Psoas muscle (tissue), 8 donors: ENCODE results near the gene MORF4L1. TPM values are rescaled to one million over a fixed set of nuclear protein-coding genes. Genes with fewer than 3 reads are reported as not detected.

Source experiments
- ATAC-seq, 4 donors: fragments of 200-7000 bp; cut with Tn5 transposase; one replicate each; pipeline ENCODE4 v1.9.1; 2020; ENCODE audit warnings: moderate library complexity in 3 of 4, mild to moderate bottlenecking in 2 of 4
- DNase-seq, 2 donors: peaks; one replicate each; pipeline ENCODE4 v3.0.0-alpha.2; 2020
- H3K27ac ChIP-seq: fragments of 200-600 bp; one replicate; pipeline ENCODE4 v1.8.0; 2022
- H3K27me3 ChIP-seq, 3 donors: fragments of 200-600 bp in 1 of 3; one replicate each; pipeline versions ENCODE4 v1.6.1 to v1.8.0; 2013 to 2022; ENCODE audit warnings: low read length in 2 of 3, mild to moderate bottlenecking in 2 of 3, moderate library complexity in 1 of 3; ENCODE audit not compliant: insufficient read depth in 3 of 3
- H3K36me3 ChIP-seq, 2 donors: fragments of 200-600 bp in 1 of 2; one replicate each; pipeline versions ENCODE4 v1.6.1 to v1.8.0; 2013 to 2022; ENCODE audit warnings: low read depth in 1 of 2, mild to moderate bottlenecking in 1 of 2, moderate library complexity in 1 of 2; ENCODE audit not compliant: insufficient read depth in 1 of 2
- H3K4me1 ChIP-seq: fragments of 200-600 bp; one replicate; pipeline ENCODE4 v1.8.0; 2022
- H3K4me3 ChIP-seq: fragments of 200-600 bp; one replicate; pipeline ENCODE4 v1.8.0; 2022; ENCODE audit warnings: mild to moderate bottlenecking
- H3K9me3 ChIP-seq: fragments of 200-600 bp; one replicate; pipeline ENCODE4 v1.8.0; 2022
- WGBS, 3 donors: extraction: QIAGEN DNeasy Blood & Tissue Kit; methylation state at CpG; one replicate each; pipeline versions ENCODE4 v1.1.6 to v1.1.7; 2013; 5-methylcytosine and 5-hydroxymethylcytosine counted together
- intact Hi-C, 2 donors: fragments of 100-400 bp; cut with DNase I; formaldehyde crosslinking; loops; one replicate each; pipeline versions ENCODE4 v1.11.0 to v1.14.2; 2022
- polyA plus RNA-seq, 3 donors: library from polyadenylated mRNA; stranded (reverse); fragments of 200-250 nt; gene quantifications; one replicate each; pipeline ENCODE4 v1.2.3, GENCODE V29; 2013
- total RNA-seq, 4 donors: library from RNA; stranded (reverse); fragmentation: NEBNext Ultra II Directional in 2 of 4; extraction: Animal tissue kit (Norgen Biotek cat#: 25700) in 2 of 4; gene quantifications; one replicate each; pipeline versions ENCODE4 v1.2.1 to v1.2.4, GENCODE V29; 2021 to 2023
- TF ChIP-seq, protein P1 (sequence below): fragments of 200-600 bp; IDR thresholded peaks from one replicate; pipeline ENCODE4 v1.8.0; 2022; ENCODE audit warnings: antibody characterized with exemption
- donor health status: healthy with polysubstance abuse.
- donor health status: DM: no; HTN: no; CAD: no; lungs with moderate emphysema.
- donor health status: Bipolar disorder and iron deficiency.
- donor health status: healthy.
- donor health status: DM: yes; HTN: yes; CAD: no.
- donor health status: DM: no; HTN: no; CAD: no.
- donor health status: DM: no; HTN: no; CAD: no.
- donor health status: DM: yes; HTN: yes; CAD: no.

The MORF4L1 gene
- total and polyA plus RNA-seq, 7 donors, result 262 to 679 (median 327) TPM

DNA sequence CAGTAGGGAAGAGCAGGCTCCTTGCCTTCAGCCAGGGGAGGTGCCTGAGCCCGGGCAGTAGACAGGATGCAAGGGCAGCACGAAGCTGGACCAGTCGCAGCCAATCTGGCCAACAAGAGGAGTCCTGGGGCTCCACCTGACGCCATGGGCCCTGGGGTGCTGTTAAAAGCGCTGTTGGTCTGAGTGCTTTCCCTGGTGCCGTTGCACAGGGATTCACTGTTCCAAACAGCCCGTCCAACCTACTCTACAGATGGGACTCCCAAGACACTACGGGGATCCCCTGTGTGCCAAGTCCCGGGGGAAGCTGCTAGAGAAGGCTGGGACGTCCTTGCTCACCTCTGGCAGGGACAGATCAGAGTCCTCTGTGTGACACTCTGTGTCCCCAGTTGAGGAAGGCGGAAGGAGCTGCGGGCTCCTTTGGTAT, 71.5 kb downstream of the MORF4L1 start:
- WGBS, 3 donors, result 32 to 36% (median 36%) methylated on average over 12 of the region's 12 CpGs
- DNase-seq, result no peak
- TF ChIP-seq, protein P1, sequence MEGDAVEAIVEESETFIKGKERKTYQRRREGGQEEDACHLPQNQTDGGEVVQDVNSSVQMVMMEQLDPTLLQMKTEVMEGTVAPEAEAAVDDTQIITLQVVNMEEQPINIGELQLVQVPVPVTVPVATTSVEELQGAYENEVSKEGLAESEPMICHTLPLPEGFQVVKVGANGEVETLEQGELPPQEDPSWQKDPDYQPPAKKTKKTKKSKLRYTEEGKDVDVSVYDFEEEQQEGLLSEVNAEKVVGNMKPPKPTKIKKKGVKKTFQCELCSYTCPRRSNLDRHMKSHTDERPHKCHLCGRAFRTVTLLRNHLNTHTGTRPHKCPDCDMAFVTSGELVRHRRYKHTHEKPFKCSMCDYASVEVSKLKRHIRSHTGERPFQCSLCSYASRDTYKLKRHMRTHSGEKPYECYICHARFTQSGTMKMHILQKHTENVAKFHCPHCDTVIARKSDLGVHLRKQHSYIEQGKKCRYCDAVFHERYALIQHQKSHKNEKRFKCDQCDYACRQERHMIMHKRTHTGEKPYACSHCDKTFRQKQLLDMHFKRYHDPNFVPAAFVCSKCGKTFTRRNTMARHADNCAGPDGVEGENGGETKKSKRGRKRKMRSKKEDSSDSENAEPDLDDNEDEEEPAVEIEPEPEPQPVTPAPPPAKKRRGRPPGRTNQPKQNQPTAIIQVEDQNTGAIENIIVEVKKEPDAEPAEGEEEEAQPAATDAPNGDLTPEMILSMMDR, result no peak
- Histone ChIP-seq H3K27me3 (no peaks in the 10 kb centered on the region), H3K4me1 (peaks cover 4% of the 10 kb centered on the region), H3K36me3 (no peaks in the 10 kb centered on the region), H3K9me3 (no peaks in the 10 kb centered on the region), H3K27ac (no peak overlapping the region), H3K4me3 (peak overlapping the region; percentile 77)
- peak; percentile 40 to 52 (median 46) for ATAC-seq
- intact Hi-C loops, result no loop called here

DNA sequence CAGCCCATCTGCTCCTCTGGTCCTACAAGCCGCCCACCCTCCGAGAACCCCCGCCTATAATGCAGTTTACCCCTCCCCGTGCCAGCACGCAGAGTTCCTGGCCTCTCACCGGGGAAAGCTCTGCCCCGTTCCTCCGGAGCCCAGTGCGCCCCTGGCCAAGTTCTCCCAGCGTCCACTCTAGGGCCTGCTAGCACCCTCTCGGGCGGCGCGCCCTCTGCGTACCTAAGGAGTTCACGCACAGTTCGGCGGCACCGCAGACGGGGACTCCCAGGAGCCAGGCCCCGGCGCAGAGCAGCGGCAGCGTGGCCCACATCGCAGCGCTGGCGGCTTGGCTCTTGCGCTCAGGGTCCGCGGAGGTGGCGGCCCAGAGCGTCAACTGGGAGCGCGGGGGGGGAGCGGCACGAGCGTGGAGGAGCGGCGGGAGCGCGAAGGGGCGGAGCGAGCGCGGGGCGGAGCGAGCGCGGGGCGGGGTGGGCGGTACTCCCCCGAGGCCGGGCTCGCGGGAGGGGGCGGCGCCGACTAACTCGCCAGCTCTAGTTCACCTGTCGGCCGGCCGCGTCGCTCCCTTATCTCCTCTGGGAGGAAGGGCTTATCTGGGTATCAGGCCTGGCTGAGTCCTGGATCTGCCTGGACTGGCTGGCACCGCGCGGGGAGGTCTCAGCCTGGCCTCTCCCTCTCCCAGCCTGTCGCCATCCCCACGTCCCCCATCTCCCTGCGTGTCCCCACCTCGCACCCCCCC, 72.1 kb downstream of the MORF4L1 start, which contains the start of gene CTSH:
Gene CTSH (minus strand): TSS at position 378 of the 739 bp plus-strand sequence. CDS start 65 bp downstream, at position 313.
- H3K4me3 ChIP-seq, result peak within 1 kb of the TSS; percentile 77
- WGBS, 3 donors, result 1 to 2% (median 1%) methylated on average over 42 to 71 of the region's 71 CpGs
- H3K4me1 ChIP-seq, result peaks cover 4% of the 10 kb centered on the region
- TF ChIP-seq, protein P1, result no peak
- DNase-seq (peak; percentile 78 to 88), ATAC-seq (peak; percentile 88 to 97 (median 94))
- no peaks in the 10 kb centered on the region for H3K9me3 ChIP-seq
- H3K27me3 ChIP-seq, result no peaks in the 10 kb centered on the region
- H3K27ac ChIP-seq, result peak within 1 kb of the TSS; percentile 50
- intact Hi-C loops, result no loop called here
- H3K36me3 ChIP-seq, result no peaks in the 10 kb centered on the region

DNA sequence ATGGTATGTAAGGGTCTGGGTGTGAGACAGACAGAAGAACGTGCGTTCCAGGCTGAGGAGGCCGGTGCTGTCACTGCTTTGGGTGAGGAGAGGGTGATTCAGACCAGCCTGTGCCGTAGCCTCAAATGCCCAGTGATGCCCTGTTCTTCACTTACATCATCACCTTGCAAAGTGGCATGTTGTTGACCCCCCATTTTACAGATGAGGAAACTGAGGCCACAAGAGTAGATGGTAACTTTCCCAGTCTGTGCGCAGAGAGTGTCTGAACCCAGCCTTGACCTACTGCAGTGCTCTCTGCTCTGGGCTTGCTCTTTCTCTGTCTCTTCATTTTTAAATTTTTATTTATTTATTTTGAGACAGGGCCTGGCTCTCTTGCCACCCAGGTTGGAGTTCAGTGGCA, 73.8 kb downstream of the MORF4L1 start:
- TF ChIP-seq, protein P1, result no peak
- no peaks in the 10 kb centered on the region for H3K36me3 ChIP-seq
- no peak overlapping the region for H3K27ac ChIP-seq
- ATAC-seq (no peak), DNase-seq (no peak)
- H3K4me3 ChIP-seq, result no peak overlapping the region
- H3K27me3 ChIP-seq, result no peaks in the 10 kb centered on the region
- no peaks in the 10 kb centered on the region for H3K9me3 ChIP-seq
- 87 to 93% (median 90%) methylated on average over 5 of the region's 5 CpGs for WGBS, 3 donors
- intact Hi-C loops, result no loop called here
- peaks cover 4% of the 10 kb centered on the region for H3K4me1 ChIP-seq

DNA sequence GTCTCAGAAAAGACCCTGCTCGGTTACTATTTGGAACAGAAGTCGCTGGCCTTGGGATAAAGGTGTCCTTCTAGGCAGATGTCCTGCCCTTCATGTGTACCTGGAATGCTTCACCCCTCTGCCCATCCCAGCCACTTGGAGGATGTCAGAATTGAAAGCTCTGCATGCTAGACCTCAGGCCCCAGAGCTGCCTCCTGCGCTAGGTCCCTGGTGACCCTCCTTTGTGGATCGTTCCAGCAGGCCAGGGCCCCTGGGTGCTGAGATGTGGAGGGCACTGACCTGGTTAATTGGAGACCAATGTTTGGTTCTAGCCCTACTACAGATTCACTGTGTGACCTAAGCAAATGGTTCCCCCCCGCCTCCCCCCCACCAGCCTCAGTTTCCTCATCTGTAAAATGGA, 74.8 kb downstream of the MORF4L1 start:
- Histone ChIP-seq H3K4me1 (peaks cover 4% of the 10 kb centered on the region), H3K4me3 (no peak overlapping the region)
- TF ChIP-seq, protein P1, result no peak

More for the DNA sequence above, 74.8 kb downstream of the MORF4L1 start:
- WGBS, 3 donors, result 89 to 92% (median 91%) methylated on average over 5 of the region's 5 CpGs
- H3K27me3 ChIP-seq, result no peaks in the 10 kb centered on the region
- no peaks in the 10 kb centered on the region for H3K36me3 ChIP-seq
- intact Hi-C loops, result no loop called here
- H3K27ac ChIP-seq, result no peak overlapping the region
- ATAC-seq (no peak), DNase-seq (no peak)
- H3K9me3 ChIP-seq, result no peaks in the 10 kb centered on the region

Other genes with a start within 250 kb of the MORF4L1 start
- not detected for gene CHRNB4, start 231.7 kb upstream of the MORF4L1 start, total RNA-seq
- not detected for gene CHRNB4, start 231.7 kb upstream of the MORF4L1 start, polyA plus RNA-seq
- gene ADAMTS7, start 61.4 kb upstream of the MORF4L1 start, total RNA-seq, result 1 to 10 TPM in 2 of 4 donors, under 1 TPM in 2; 0.74 to 1.3 (median 0.96) TPM
- gene ADAMTS7, start 61.4 kb upstream of the MORF4L1 start, polyA plus RNA-seq, result under 1 TPM; 0.32 to 0.61 (median 0.59) TPM
- 10 to 100 TPM; 16.0 to 38.1 (median 28.0) TPM for gene CTSH, start 72.2 kb downstream of the MORF4L1 start, total RNA-seq
- gene CTSH, start 72.2 kb downstream of the MORF4L1 start, polyA plus RNA-seq, result 10 to 100 TPM; 27.3 to 52.6 (median 29.7) TPM
- gene RASGRF1, start 217.9 kb downstream of the MORF4L1 start, total RNA-seq, result not detected
- under 1 TPM in 2 of 3 donors, not detected in 1; 0.03 to 0.05 TPM for gene RASGRF1, start 217.9 kb downstream of the MORF4L1 start, polyA plus RNA-seq